ENCODE measurements around the gene FXYD5. TPM values are rescaled to one million over a fixed set of nuclear protein-coding genes. Genes with fewer than 3 reads are reported as not detected.

The FXYD5 gene
- total RNA-seq, 1 experiment from 2014 or later = 100 TPM

DNA sequence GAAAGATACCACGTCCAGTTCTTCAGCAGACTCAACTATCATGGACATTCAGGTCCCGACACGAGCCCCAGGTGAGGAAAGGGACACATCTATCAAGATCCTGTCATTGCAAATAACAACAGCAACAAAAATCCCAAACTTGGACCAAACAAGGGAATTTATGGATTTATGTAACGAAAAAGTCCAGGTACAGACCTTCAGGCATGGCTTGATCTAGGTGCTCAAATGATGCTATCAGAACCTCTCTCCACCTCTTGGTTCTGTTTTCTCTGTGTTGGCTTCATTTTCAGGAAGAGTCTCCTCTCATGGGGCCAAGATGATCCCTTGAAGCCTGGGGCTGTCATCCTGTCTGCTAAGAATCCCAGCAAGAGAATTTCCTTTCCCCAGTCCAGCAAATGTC is 2.9 kb downstream of the FXYD5 start:
- Histone ChIP-seq H2BK20ac (ENCODE audit: low read depth, low read length, poor library complexity, severe bottlenecking) (no peak overlapping the region), H2AK5ac (ENCODE audit: insufficient read length, low read length) (no peak overlapping the region), H3K4me1 (ENCODE audit: insufficient read depth, low read length) (no peaks in the 10 kb centered on the region), H3K9me3 (ENCODE audit: control insufficient read depth, low read depth, low read length) (no peaks in the 10 kb centered on the region), H3K56ac (ENCODE audit: insufficient read length, low read depth, low read length) (no peak overlapping the region), H2AFZ (ENCODE audit: low read length) (no peak overlapping the region), H4K91ac (ENCODE audit: insufficient read length, low read depth, low read length) (no peak overlapping the region), H3K79me2 (ENCODE audit: insufficient read depth, low read length) (no peaks in the 10 kb centered on the region; the same call in 1 of the 2 replicates), H3K4me2 (ENCODE audit: insufficient read depth, insufficient read length, low read length) (no peak overlapping the region), H3K4ac (ENCODE audit: low read depth, low read length) (no peak overlapping the region), H3K9ac (ENCODE audit: extremely low read depth, insufficient read length, low read length) (no peak overlapping the region), H2BK5ac (ENCODE audit: insufficient read length, low read length) (no peak overlapping the region), H4K20me1 (ENCODE audit: control insufficient read depth, insufficient read depth, insufficient read length) (no peaks in the 10 kb centered on the region), H2BK15ac (ENCODE audit: low read depth, low read length) (no peak overlapping the region), H4K8ac (replicated peaks; ENCODE audit: insufficient read length, low read depth, low read length) (no peak overlapping the region), H3T11ph (ENCODE audit: low read length) (no peak overlapping the region), H4K5ac (ENCODE audit: insufficient read length, low read depth, low read length) (no peak overlapping the region), H3K27me3 (ENCODE audit: insufficient read depth, low read length) (no peaks in the 10 kb centered on the region), H3K14ac (ENCODE audit: insufficient read depth, low read length) (no peak overlapping the region), H3K27ac (ENCODE audit: insufficient read length, low read depth, low read length) (no peak overlapping the region), H2BK12ac (ENCODE audit: insufficient read length, low read depth, low read length) (no peak overlapping the region), H3K18ac (ENCODE audit: insufficient read length, low read depth, low read length) (no peak overlapping the region), H2BK120ac (ENCODE audit: low read depth, low read length, poor library complexity, severe bottlenecking) (no peak overlapping the region), H3K23ac (ENCODE audit: insufficient read length, low read depth, low read length) (no peak overlapping the region), H3K79me1 (ENCODE audit: insufficient read depth, low read depth, low read length, poor library complexity, severe bottlenecking) (no peaks in the 10 kb centered on the region), H3K23me2 (ENCODE audit: insufficient read length, low read depth, low read length, poor library complexity, severe bottlenecking) (peaks cover 19% of the 10 kb centered on the region)
- Mint-ChIP-seq H3K27ac (no peak overlapping the region), H3K9me3 (peaks cover 0 to 6% of the 10 kb centered on the region in 2 experiments; a peak in 3 of 5 replicates), H3K4me1 (peaks cover 28 to 34% of the 10 kb centered on the region in 2 experiments), H3K4me3 (no peak overlapping the region), H3K36me3 (ENCODE audit: insufficient read depth in 1 of 3, low read depth in 3 of 3) (peaks cover 42 to 53% (median 46%) of the 10 kb centered on the region in 3 experiments), H3K27me3 (ENCODE audit: low read depth) (peaks cover 2% of the 10 kb centered on the region; the same call in 1 of the 2 replicates)
- TF ChIP-seq CTCF (conservative IDR thresholded peaks at IDR 0.05) = no peak
- WGBS (ENCODE audit: extremely low coverage, insufficient read length, low lambda C conversion rate) = no CpG with 5 or more reads among the region's 4 CpGs
- DNase-seq = no peak
